Measurements from ENCODE around the gene TBC1D22A. TPM values are rescaled to one million over a fixed set of nuclear protein-coding genes. Genes with fewer than 3 reads are reported as not detected.

The TBC1D22A gene
- total and polyA plus RNA-seq, 2 experiments from 2014 or later = 9.6 to 13.3 TPM

DNA sequence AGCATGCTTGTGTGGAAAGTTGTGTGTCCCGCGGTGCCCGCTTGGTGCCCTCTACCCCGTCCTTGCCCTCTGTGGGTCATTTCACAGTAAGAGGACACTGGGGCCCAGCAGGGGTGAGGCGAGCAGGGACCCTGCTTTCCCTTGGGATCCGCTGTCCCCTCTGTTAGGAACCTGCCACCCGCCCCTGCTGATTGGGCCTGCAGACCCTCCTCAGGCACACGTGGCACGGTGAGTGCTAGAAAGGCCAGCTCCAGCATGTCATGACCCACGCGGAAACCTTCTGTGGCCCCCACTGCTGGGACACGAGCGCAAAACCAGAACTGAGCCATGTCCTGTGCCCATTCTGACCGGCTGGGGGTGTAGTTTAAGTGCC, 353.1 kb downstream of the TBC1D22A start:
- no peak for DNase-seq (ENCODE audit: low spot score)

GRCh38 chr22:47115921-47116320, 353.5 kb downstream of the TBC1D22A start:
- Mint-ChIP-seq H3K4me1 (peaks cover 5% of the 10 kb centered on the region; the same call in 2 of the 3 replicates), H3K36me3 (ENCODE audit: low read depth) (no peaks in the 10 kb centered on the region; the same call in 2 of the 3 replicates), H3K9me3 (no peaks in the 10 kb centered on the region), H3K4me3 (no peak overlapping the region), H3K27me3 (ENCODE audit: insufficient read depth, low read depth, poor library complexity) (peaks cover 10% of the 10 kb centered on the region), H3K27ac (no peak overlapping the region)
- no peaks in the 10 kb centered on the region for H3K36me3 ChIP-seq (ENCODE audit: insufficient read depth)
- H3K27ac ChIP-seq (ENCODE audit: low read depth) = no peak overlapping the region
- H3K79me2 ChIP-seq (replicated peaks; ENCODE audit: insufficient read depth) = no peaks in the 10 kb centered on the region
- no peaks in the 10 kb centered on the region for H3K4me1 ChIP-seq (ENCODE audit: insufficient read depth)
- no peaks in the 10 kb centered on the region for H3K27me3 ChIP-seq (ENCODE audit: insufficient read depth)
- no peak overlapping the region for H3K4me2 ChIP-seq
- H3K4me3 ChIP-seq = no peak overlapping the region
- DNase-seq (ENCODE audit: low spot score) (no peak), ATAC-seq (no peak)
- no peaks in the 10 kb centered on the region for H3K9me2 ChIP-seq (ENCODE audit: insufficient read depth)
- H3F3A ChIP-seq (replicated peaks; ENCODE audit: low read depth) = no peaks in the 10 kb centered on the region
- no peaks in the 10 kb centered on the region for H4K20me1 ChIP-seq (replicated peaks; ENCODE audit: insufficient read depth)
- H2AFZ ChIP-seq = no peak overlapping the region
- TF ChIP-seq, protein P1, sequence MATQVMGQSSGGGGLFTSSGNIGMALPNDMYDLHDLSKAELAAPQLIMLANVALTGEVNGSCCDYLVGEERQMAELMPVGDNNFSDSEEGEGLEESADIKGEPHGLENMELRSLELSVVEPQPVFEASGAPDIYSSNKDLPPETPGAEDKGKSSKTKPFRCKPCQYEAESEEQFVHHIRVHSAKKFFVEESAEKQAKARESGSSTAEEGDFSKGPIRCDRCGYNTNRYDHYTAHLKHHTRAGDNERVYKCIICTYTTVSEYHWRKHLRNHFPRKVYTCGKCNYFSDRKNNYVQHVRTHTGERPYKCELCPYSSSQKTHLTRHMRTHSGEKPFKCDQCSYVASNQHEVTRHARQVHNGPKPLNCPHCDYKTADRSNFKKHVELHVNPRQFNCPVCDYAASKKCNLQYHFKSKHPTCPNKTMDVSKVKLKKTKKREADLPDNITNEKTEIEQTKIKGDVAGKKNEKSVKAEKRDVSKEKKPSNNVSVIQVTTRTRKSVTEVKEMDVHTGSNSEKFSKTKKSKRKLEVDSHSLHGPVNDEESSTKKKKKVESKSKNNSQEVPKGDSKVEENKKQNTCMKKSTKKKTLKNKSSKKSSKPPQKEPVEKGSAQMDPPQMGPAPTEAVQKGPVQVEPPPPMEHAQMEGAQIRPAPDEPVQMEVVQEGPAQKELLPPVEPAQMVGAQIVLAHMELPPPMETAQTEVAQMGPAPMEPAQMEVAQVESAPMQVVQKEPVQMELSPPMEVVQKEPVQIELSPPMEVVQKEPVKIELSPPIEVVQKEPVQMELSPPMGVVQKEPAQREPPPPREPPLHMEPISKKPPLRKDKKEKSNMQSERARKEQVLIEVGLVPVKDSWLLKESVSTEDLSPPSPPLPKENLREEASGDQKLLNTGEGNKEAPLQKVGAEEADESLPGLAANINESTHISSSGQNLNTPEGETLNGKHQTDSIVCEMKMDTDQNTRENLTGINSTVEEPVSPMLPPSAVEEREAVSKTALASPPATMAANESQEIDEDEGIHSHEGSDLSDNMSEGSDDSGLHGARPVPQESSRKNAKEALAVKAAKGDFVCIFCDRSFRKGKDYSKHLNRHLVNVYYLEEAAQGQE (IDR thresholded peaks at IDR 0.05; ENCODE audit: unreplicated experiment) = no peak
- TF ChIP-seq, protein P2, sequence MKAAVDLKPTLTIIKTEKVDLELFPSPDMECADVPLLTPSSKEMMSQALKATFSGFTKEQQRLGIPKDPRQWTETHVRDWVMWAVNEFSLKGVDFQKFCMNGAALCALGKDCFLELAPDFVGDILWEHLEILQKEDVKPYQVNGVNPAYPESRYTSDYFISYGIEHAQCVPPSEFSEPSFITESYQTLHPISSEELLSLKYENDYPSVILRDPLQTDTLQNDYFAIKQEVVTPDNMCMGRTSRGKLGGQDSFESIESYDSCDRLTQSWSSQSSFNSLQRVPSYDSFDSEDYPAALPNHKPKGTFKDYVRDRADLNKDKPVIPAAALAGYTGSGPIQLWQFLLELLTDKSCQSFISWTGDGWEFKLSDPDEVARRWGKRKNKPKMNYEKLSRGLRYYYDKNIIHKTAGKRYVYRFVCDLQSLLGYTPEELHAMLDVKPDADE (IDR thresholded peaks at IDR 0.05) = no peak
- TF ChIP-seq JUNB (IDR thresholded peaks at IDR 0.05; ENCODE audit: unreplicated experiment) (no peak), CREB1 (CRISPR knock-in tag; IDR thresholded peaks at IDR 0.05; ENCODE audit: low read depth) (no peak), NANOG (IDR thresholded peaks at IDR 0.05; ENCODE audit: borderline replicate concordance) (no peak), CTCF (conservative IDR thresholded peaks at IDR 0.05; ENCODE audit: low read depth in 2 of 2) (no peak), EZH2phosphoT487 (IDR thresholded peaks at IDR 0.05; ENCODE audit: unreplicated experiment) (no peak), STAT1 (IDR thresholded peaks at IDR 0.05; ENCODE audit: unreplicated experiment) (no peak)

More for the DNA sequence above, 353.1 kb downstream of the TBC1D22A start:
- Histone ChIP-seq H3K4me2 (no peak overlapping the region), H3K9me2 (ENCODE audit: insufficient read depth) (no peaks in the 10 kb centered on the region), H3K79me2 (replicated peaks; ENCODE audit: insufficient read depth) (no peaks in the 10 kb centered on the region), H3K4me3 (no peak overlapping the region), H2AFZ (no peak overlapping the region), H3K27me3 (ENCODE audit: insufficient read depth) (no peaks in the 10 kb centered on the region), H3F3A (replicated peaks; ENCODE audit: low read depth) (no peaks in the 10 kb centered on the region), H3K36me3 (ENCODE audit: insufficient read depth) (no peaks in the 10 kb centered on the region), H3K4me1 (ENCODE audit: insufficient read depth) (no peaks in the 10 kb centered on the region), H3K27ac (ENCODE audit: low read depth) (no peak overlapping the region), H4K20me1 (replicated peaks; ENCODE audit: insufficient read depth) (no peaks in the 10 kb centered on the region)
- Mint-ChIP-seq H3K4me1 (peaks cover 5% of the 10 kb centered on the region; the same call in 2 of the 3 replicates), H3K4me3 (no peak overlapping the region), H3K27ac (no peak overlapping the region), H3K9me3 (no peaks in the 10 kb centered on the region), H3K36me3 (ENCODE audit: low read depth) (no peaks in the 10 kb centered on the region; the same call in 2 of the 3 replicates), H3K27me3 (ENCODE audit: insufficient read depth, low read depth, poor library complexity) (peaks cover 13% of the 10 kb centered on the region)
- TF ChIP-seq CREB1 (CRISPR knock-in tag; IDR thresholded peaks at IDR 0.05; ENCODE audit: low read depth) (no peak), NANOG (IDR thresholded peaks at IDR 0.05; ENCODE audit: borderline replicate concordance) (no peak), JUNB (IDR thresholded peaks at IDR 0.05; ENCODE audit: unreplicated experiment) (no peak), ZNF114 (CRISPR knock-in tag; IDR thresholded peaks at IDR 0.05) (no peak), EZH2phosphoT487 (IDR thresholded peaks at IDR 0.05; ENCODE audit: unreplicated experiment) (no peak), EZH2 (IDR thresholded peaks at IDR 0.05; ENCODE audit: low read depth, unreplicated experiment) (no peak), POLR2AphosphoS5 (IDR thresholded peaks at IDR 0.05; ENCODE audit: low read depth) (no peak), ZNF331 (CRISPR knock-in tag; IDR thresholded peaks at IDR 0.05; ENCODE audit: low read depth) (no peak)
- TF ChIP-seq, protein P1 (IDR thresholded peaks at IDR 0.05; ENCODE audit: unreplicated experiment) = no peak
- ATAC-seq = no peak
